Thyroid gland (tissue), 4 donors: ENCODE measurements around the gene LIFR.

Source experiments
- POLR2A ChIP-seq, 2 donors: fragments of 450-650 bp; IDR thresholded peaks; one replicate each; pipeline ENCODE4 v1.6.1; 2017; ENCODE audit warnings: antibody characterized with exemption in 2 of 2, mild to moderate bottlenecking in 2 of 2, moderate library complexity in 1 of 2
- TF ChIP-seq, protein P1 (sequence below), 6 experiments: fragments of 200-600 bp in 3 of 6; fragments of 450-650 bp in 3 of 6; sonication (generic) in 3 of 6; IDR thresholded peaks; one replicate each; pipeline ENCODE4 v1.5.1; 2016 to 2019; ENCODE audit warnings: antibody characterized with exemption in 6 of 6, mild to moderate bottlenecking in 2 of 6, inconsistent platforms in 1 of 6, moderate library complexity in 1 of 6

DNA sequence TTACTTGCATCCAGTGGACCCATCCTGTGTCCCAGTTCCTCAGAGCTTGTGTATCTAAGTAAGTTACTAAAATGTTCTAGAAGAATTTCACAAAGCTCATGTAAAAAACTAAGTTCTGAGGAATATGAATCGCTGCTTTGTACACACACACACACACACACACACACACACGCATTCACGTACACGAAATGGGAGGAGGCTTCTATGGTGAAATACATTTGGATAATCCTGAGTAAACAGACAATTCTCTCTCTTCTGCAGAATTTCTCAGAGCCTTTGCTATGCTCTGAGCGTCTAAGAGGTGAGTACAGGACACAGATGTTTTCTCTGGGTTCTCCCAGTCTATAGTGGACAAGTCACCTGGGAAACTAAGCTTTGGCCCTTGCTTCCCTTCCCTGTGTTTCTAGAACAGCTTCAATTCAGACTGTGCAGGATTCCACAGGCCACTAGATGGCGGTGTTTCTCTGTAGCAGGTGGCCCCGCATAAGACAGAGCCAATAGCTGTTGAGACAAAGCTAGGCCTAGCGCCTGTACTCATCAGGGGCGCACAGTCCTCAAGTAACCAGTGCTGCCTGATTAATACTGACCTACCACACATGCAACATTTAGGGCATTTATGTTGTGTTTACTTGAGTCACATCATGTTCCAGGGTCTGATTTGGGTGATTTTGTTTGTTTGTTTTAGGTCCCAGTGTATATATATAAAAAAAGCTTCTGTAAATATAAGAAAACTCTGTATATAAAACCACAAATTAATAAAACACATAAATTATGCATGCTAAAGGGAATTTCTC, 114.8 kb downstream of the LIFR start:
- TF ChIP-seq, protein P1, sequence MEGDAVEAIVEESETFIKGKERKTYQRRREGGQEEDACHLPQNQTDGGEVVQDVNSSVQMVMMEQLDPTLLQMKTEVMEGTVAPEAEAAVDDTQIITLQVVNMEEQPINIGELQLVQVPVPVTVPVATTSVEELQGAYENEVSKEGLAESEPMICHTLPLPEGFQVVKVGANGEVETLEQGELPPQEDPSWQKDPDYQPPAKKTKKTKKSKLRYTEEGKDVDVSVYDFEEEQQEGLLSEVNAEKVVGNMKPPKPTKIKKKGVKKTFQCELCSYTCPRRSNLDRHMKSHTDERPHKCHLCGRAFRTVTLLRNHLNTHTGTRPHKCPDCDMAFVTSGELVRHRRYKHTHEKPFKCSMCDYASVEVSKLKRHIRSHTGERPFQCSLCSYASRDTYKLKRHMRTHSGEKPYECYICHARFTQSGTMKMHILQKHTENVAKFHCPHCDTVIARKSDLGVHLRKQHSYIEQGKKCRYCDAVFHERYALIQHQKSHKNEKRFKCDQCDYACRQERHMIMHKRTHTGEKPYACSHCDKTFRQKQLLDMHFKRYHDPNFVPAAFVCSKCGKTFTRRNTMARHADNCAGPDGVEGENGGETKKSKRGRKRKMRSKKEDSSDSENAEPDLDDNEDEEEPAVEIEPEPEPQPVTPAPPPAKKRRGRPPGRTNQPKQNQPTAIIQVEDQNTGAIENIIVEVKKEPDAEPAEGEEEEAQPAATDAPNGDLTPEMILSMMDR (IDR thresholded peaks at IDR 0.05): peak; percentile 88 to 98 (median 94)
- no peak for TF ChIP-seq POLR2A (IDR thresholded peaks at IDR 0.05)
